H1 (cell line): ENCODE measurements around the gene MKRN1. TPM values are rescaled to one million over a fixed set of nuclear protein-coding genes. Genes with fewer than 3 reads are reported as not detected.

Source experiments
- CTCF ChIA-PET: fragments of 300-600 bp; sonication (Branson Sonifier 250); formaldehyde crosslinking; loops from one replicate; lab custom pipeline; 2021; ENCODE audit not compliant: partially characterized antibody; lab: Charles Lee
- POLR2A ChIA-PET: fragments of 300-600 bp; sonication (Branson Sonifier 250); formaldehyde crosslinking; loops from one replicate; lab custom pipeline; 2021; ENCODE audit warnings: inconsistent platforms; ENCODE audit not compliant: partially characterized antibody; lab: Charles Lee
- DNase-seq, 2 experiments: peaks; one replicate each; pipeline versions ENCODE4 v3.0.0 to v3.0.0-alpha.2; 2010 to 2022; ENCODE audit warnings: low spot score in 2 of 2, low read depth in 1 of 2, mixed read lengths in 1 of 2
- FAIRE-seq: peaks from 2 replicates; lab custom pipeline; 2011; peaks lifted over from hg19 to GRCh38; lab: Jason Lieb, UNC
- H2AFZ ChIP-seq: 2 replicates; pipeline ENCODE4 v1.8.1; 2012; ENCODE audit warnings: low read length, inconsistent platforms
- H2AK5ac ChIP-seq: 2 replicates; pipeline ENCODE4 v1.6.1; 2013; ENCODE audit warnings: low read depth, low read length
- H2BK120ac ChIP-seq: replicated peaks from 2 replicates; pipeline ENCODE3; 2013; ENCODE audit warnings: low read depth, low read length, inconsistent platforms
- H2BK12ac ChIP-seq: 2 replicates; pipeline ENCODE4 v1.6.1; 2013; ENCODE audit warnings: low read depth, low read length
- H2BK15ac ChIP-seq: 2 replicates; pipeline ENCODE4 v1.6.1; 2013; ENCODE audit warnings: low read length
- H2BK20ac ChIP-seq: 2 replicates; pipeline ENCODE4 v1.6.1; 2013; ENCODE audit warnings: low read length
- H2BK5ac ChIP-seq: 2 replicates; pipeline ENCODE4 v1.6.1; 2013; ENCODE audit warnings: low read depth, low read length
- H3K14ac ChIP-seq: 2 replicates; pipeline ENCODE4 v1.6.1; 2013; ENCODE audit warnings: inconsistent platforms; ENCODE audit not compliant: insufficient read length
- H3K18ac ChIP-seq: 2 replicates; pipeline ENCODE4 v1.6.1; 2013; ENCODE audit warnings: low read length; ENCODE audit errors: extremely low read depth
- H3K23ac ChIP-seq: 2 replicates; pipeline ENCODE4 v1.6.1; 2013; ENCODE audit warnings: inconsistent platforms; ENCODE audit not compliant: insufficient read length
- H3K23me2 ChIP-seq: 2 replicates; pipeline ENCODE4 v1.6.1; 2013; ENCODE audit warnings: low read depth, low read length
- H3K27ac ChIP-seq: 2 replicates; pipeline ENCODE4 v1.6.1; 2011; ENCODE audit warnings: low read depth, low read length, inconsistent platforms
- H3K27me3 ChIP-seq, 4 experiments: replicated peaks in 1 of 4; 1 replicate in 1 of 4; 2 replicates in 3 of 4; pipeline versions ENCODE4 v1.6.1 to v1.8.1; 2011 to 2013; ENCODE audit warnings: low read length in 3 of 4, mild to moderate bottlenecking in 3 of 4, inconsistent platforms in 2 of 4, mixed read lengths in 2 of 4, moderate library complexity in 1 of 4; ENCODE audit not compliant: control insufficient read depth in 3 of 4, insufficient read depth in 3 of 4; ENCODE audit errors: extremely low read depth in 1 of 4
- H3K36me3 ChIP-seq, 4 experiments: 2 replicates each; pipeline versions ENCODE4 v1.6.1 to v1.8.1; 2011 to 2013; ENCODE audit warnings: mild to moderate bottlenecking in 4 of 4, low read length in 3 of 4, moderate library complexity in 2 of 4, control low read depth in 1 of 4, inconsistent platforms in 1 of 4; ENCODE audit not compliant: insufficient read depth in 4 of 4, control insufficient read depth in 2 of 4
- H3K4ac ChIP-seq: replicated peaks from 2 replicates; pipeline ENCODE3; 2013; ENCODE audit warnings: low read length, low read depth, mixed read lengths, inconsistent platforms; ENCODE audit not compliant: insufficient read length
- H3K4me1 ChIP-seq, 4 experiments: replicated peaks in 1 of 4; 1 replicate in 1 of 4; 2 replicates in 3 of 4; pipeline versions ENCODE4 v1.6.1 to v1.8.1; 2011 to 2013; ENCODE audit warnings: low read length in 3 of 4, inconsistent platforms in 2 of 4, mixed read lengths in 1 of 4; ENCODE audit not compliant: insufficient read depth in 4 of 4, control insufficient read depth in 3 of 4
- H3K4me2 ChIP-seq, 2 experiments: 2 replicates each; pipeline versions ENCODE4 v1.6.1 to v1.8.1; 2011 to 2013; ENCODE audit warnings: low read depth in 2 of 2, low read length in 2 of 2, control low read depth in 1 of 2, inconsistent platforms in 1 of 2, mild to moderate bottlenecking in 1 of 2; ENCODE audit not compliant: insufficient read depth in 1 of 2
- H3K4me3 ChIP-seq, 4 experiments: fragments of 200-600, 300-600 bp in 1 of 4; sonication (generic), shearing (Covaris generic), sonication (Bioruptor Twin) in 1 of 4; 2 replicates each; pipeline versions ENCODE4 v1.5.1 to v1.8.1; 2011 to 2016; ENCODE audit warnings: low read length in 4 of 4, low read depth in 3 of 4, control low read depth in 2 of 4, inconsistent platforms in 2 of 4, mild to moderate bottlenecking in 2 of 4, mixed read lengths in 1 of 4, moderate library complexity in 1 of 4; ENCODE audit not compliant: insufficient read depth in 2 of 4; ENCODE audit errors: extremely low read depth in 1 of 4
- H3K56ac ChIP-seq: replicated peaks from 2 replicates; pipeline ENCODE3; 2013; ENCODE audit warnings: low read depth, mild to moderate bottlenecking, mixed read lengths, low read length, inconsistent platforms; ENCODE audit not compliant: insufficient read length
- H3K79me1 ChIP-seq: 2 replicates; pipeline ENCODE4 v1.6.1; 2013; ENCODE audit warnings: low read depth, low read length, control low read depth
- H3K79me2 ChIP-seq, 2 experiments: 2 replicates each; pipeline versions ENCODE4 v1.6.1 to v1.8.1; 2012 to 2013; ENCODE audit warnings: low read length in 2 of 2, mild to moderate bottlenecking in 2 of 2, inconsistent platforms in 1 of 2; ENCODE audit not compliant: insufficient read depth in 2 of 2, control insufficient read depth in 1 of 2
- H3K9ac ChIP-seq, 4 experiments: replicated peaks in 1 of 4; 1 replicate in 1 of 4; 2 replicates in 3 of 4; pipeline versions ENCODE4 v1.6.1 to v1.8.1; 2011 to 2013; ENCODE audit warnings: low read depth in 3 of 4, low read length in 3 of 4, control low read depth in 2 of 4, mild to moderate bottlenecking in 2 of 4, moderate library complexity in 2 of 4, inconsistent platforms in 1 of 4; ENCODE audit errors: extremely low read depth in 1 of 4
- H3K9me3 ChIP-seq, 2 experiments: 2 replicates each; pipeline versions ENCODE4 v1.6.1 to v1.8.1; 2012 to 2013; ENCODE audit warnings: mild to moderate bottlenecking in 2 of 2, moderate library complexity in 2 of 2, control low read depth in 1 of 2, inconsistent platforms in 1 of 2, low read depth in 1 of 2, low read length in 1 of 2, mixed read lengths in 1 of 2; ENCODE audit not compliant: insufficient read depth in 2 of 2
- H4K20me1 ChIP-seq, 2 experiments: replicated peaks in 1 of 2; 2 replicates each; pipeline versions ENCODE3 to v1.8.1; 2011 to 2013; ENCODE audit warnings: inconsistent platforms in 2 of 2, low read length in 2 of 2, mild to moderate bottlenecking in 1 of 2; ENCODE audit not compliant: insufficient read depth in 2 of 2, control insufficient read depth in 1 of 2
- H4K5ac ChIP-seq: 2 replicates; pipeline ENCODE4 v1.6.1; 2013; ENCODE audit warnings: low read length, low read depth, mixed read lengths, inconsistent platforms; ENCODE audit not compliant: insufficient read length
- H4K8ac ChIP-seq: 2 replicates; pipeline ENCODE4 v1.8.0; 2013; ENCODE audit warnings: mild to moderate bottlenecking, moderate library complexity, low read length, inconsistent platforms; ENCODE audit not compliant: insufficient read depth; ENCODE audit errors: extremely low read depth
- H4K91ac ChIP-seq: replicated peaks from 2 replicates; pipeline ENCODE3; 2013; ENCODE audit warnings: low read length, mixed read lengths, inconsistent platforms; ENCODE audit not compliant: insufficient read length
- BACH1 ChIP-seq: IDR thresholded peaks from 2 replicates; pipeline ENCODE4 v1.6.1; 2012; ENCODE audit warnings: low read length, improper control_type of control experiment
- CTCF ChIP-seq, 3 experiments: IDR thresholded peaks; 1 replicate in 2 of 3; 2 replicates in 1 of 3; pipeline versions ENCODE4 v1.5.1 to v1.6.1; 2011; ENCODE audit warnings: low read length in 3 of 3, mild to moderate bottlenecking in 3 of 3, inconsistent platforms in 2 of 3, low read depth in 1 of 3, moderate library complexity in 1 of 3; ENCODE audit not compliant: insufficient read depth in 1 of 3; ENCODE audit errors: control extremely low read depth in 1 of 3
- RAD21 ChIP-seq, 2 experiments: IDR thresholded peaks in 1 of 2; conservative IDR thresholded peaks in 1 of 2; 2 replicates each; pipeline ENCODE4 v1.6.1; 2011; ENCODE audit warnings: low read depth in 2 of 2, low read length in 2 of 2, improper control_type of control experiment in 1 of 2, inconsistent platforms in 1 of 2, mild to moderate bottlenecking in 1 of 2, moderate library complexity in 1 of 2
- SRF ChIP-seq: IDR thresholded peaks from 2 replicates; pipeline ENCODE4 v1.6.1; 2011; ENCODE audit warnings: mild to moderate bottlenecking, low read depth, low read length, moderate library complexity
- whole genome bisulfite sequencing, 2 experiments: shearing (Covaris generic) in 1 of 2; methylation state at CpG; one replicate each; pipeline versions ENCODE4 v1.1.6 to v1.1.7; 2013 to 2015; ENCODE audit warnings: low lambda C conversion rate in 2 of 2, mixed read lengths in 2 of 2, inconsistent platforms in 1 of 2, low coverage in 1 of 2, missing lambda C conversion rate in 1 of 2; ENCODE audit not compliant: insufficient replicate concordance in 2 of 2, insufficient coverage in 1 of 2, insufficient read length in 1 of 2; ENCODE audit errors: extremely low coverage in 1 of 2, missing lambda C conversion rate in 1 of 2; 5-methylcytosine and 5-hydroxymethylcytosine counted together
- polyA plus RNA-seq, 7 experiments: library from polyadenylated mRNA; depleted of rRNA in 3 of 7; stranded (reverse) in 5 of 7; unstranded in 2 of 7; fragments of >200 nt in 5 of 7; fragments of 200-250 nt in 2 of 7; gene quantifications; 1 replicate in 5 of 7; 2 replicates in 1 of 7; 4 replicates in 1 of 7; pipeline versions ENCODE4 v1.2.1 to v1.2.3, GENCODE V29; 2011 to 2013; ENCODE audit warnings: missing spikeins in 2 of 7, mixed read lengths in 2 of 7
- total RNA-seq: library from RNA; stranded (reverse); fragmentation: NEBNext Ultra II Directional; extraction: Animal tissue kit (Norgen Biotek cat#: 25700); gene quantifications from 2 replicates; pipeline ENCODE4 v1.2.1, GENCODE V29; 2021

Gene MKRN1
- total and polyA plus RNA-seq, 2 of the 8 experiments (the other 6 are each of a cell fraction or from before 2014, with no cell fraction given), result 46.2 to 99.6 TPM

- Histone ChIP-seq H3K27ac (no peak overlapping the region), H3K23me2 (no peaks in the 10 kb centered on the region), H3K79me1 (no peaks in the 10 kb centered on the region), H4K5ac (no peak overlapping the region), H3K18ac (no peak overlapping the region; the same call in 1 of the 2 replicates), H2AFZ (peak overlapping the region; percentile 1; the same call in 1 of the 2 replicates), H4K91ac (no peak overlapping the region), H2BK20ac (no peak overlapping the region), H2BK5ac (no peak overlapping the region), H2BK15ac (no peak overlapping the region), H3K4me2 (no peak overlapping the region), H3K36me3 (no peaks in the 10 kb centered on the region), H4K20me1 (no peaks in the 10 kb centered on the region), H3K4me3 (no peak overlapping the region), H3K56ac (no peak overlapping the region), H2BK120ac (no peak overlapping the region), H3K9me3 (no peaks in the 10 kb centered on the region), H3K4ac (no peak overlapping the region), H3K79me2 (no peaks in the 10 kb centered on the region), H3K4me1 (peaks cover under 1 to 9% (median 2%) of the 10 kb centered on the region in 4 experiments; a peak in 5 of 7 replicates), H2AK5ac (no peak overlapping the region), H3K27me3 (no peaks in the 10 kb centered on the region), H3K14ac (no peak overlapping the region), H4K8ac (no peak overlapping the region), H3K9ac (no peak overlapping the region), H2BK12ac (no peak overlapping the region), H3K23ac (no peak overlapping the region)
- FAIRE-seq (no peak), DNase-seq (no peak)
- ChIA-PET CTCF (interaction anchor here (1.0 to 2.6 kb wide), 6 partner anchors 13 to 143 kb away, joined by 3 to 7 read pairs (median 4); no protein-coding TSS in a partner anchor), POLR2A (interaction anchor here (1.2 kb wide), 1 partner anchor 22 kb away, joined by 5 read pairs; no protein-coding TSS in a partner anchor)
- no peak for TF ChIP-seq BACH1
- TF ChIP-seq SRF, result no peak
- TF ChIP-seq RAD21 (IDR thresholded peaks at IDR 0.05 in 1 of 2, conservative IDR thresholded peaks at IDR 0.05 in 1 of 2; ENCODE audit: low read depth in 2 of 2, low read length in 2 of 2), result 0 out of 4 replicates have a peak, but pooled peaks of 1 of the 2 experiments have one; percentile 15
- TF ChIP-seq CTCF (IDR thresholded peaks at IDR 0.05; ENCODE audit: control extremely low read depth in 1 of 3, insufficient read depth in 1 of 3, low read depth in 1 of 3, low read length in 3 of 3), result peak in 1 of 3 experiments; percentile 8; a peak in 1 of 4 replicates
- 89% methylated on average over 5 of the region's 5 CpGs; no CpG with 5 or more reads in 1 of the 2 experiments for WGBS, 2 experiments
Measured at GRCh38 chr7:140501966-140502365, 22.7 kb upstream of the MKRN1 start.
